ENCODE data around the gene FNBP1L.
A peak's percentile ranks its signal among the peaks of the same experiment; 100 is the strongest.

The FNBP1L gene

DNA sequence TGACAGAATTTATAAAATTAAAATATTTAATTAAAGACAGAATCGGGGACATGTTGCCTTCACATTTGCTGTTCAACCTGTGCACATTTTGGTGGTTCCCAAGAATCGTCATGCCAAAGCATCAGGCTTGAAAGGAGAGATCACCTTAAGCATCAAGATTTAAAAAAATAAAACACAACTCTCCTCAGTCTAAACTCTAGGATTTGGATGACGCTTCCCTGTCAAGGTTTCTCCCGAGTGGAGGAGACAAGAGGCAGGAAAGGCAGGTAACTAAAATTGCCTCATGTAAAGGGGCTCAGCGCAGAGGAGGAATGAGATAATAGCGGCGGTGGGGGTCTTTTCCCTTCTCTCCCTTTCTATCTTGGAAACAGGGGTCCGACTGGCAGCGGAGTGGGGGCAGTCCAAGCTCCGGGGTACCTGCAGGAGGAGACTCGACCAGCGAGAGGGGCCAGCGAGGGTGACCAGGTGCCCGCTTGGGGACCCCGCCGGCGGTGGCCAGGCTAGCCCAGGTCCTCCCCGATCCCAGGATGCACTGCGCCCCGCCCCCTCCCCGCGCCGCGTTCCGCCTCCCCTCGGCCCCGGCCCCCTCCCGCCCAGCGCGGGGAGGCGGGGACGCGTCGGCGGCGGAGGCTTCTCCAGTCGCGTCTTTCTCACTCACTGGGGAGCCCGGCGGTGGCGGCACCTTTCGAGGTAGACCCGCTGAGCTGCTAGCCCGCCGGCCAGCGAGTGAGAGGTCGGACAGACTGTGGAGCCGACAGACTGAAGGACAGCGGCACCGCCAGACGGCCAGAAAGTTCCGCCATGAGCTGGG is at the start of gene FNBP1L:
TSS of gene FNBP1L (plus strand) at position 638 of the 811 bp plus-strand sequence. CDS start at position 802, 164 bp downstream.
- DNase-seq (ENCODE audit: low read depth), result peak; percentile 19

DNA sequence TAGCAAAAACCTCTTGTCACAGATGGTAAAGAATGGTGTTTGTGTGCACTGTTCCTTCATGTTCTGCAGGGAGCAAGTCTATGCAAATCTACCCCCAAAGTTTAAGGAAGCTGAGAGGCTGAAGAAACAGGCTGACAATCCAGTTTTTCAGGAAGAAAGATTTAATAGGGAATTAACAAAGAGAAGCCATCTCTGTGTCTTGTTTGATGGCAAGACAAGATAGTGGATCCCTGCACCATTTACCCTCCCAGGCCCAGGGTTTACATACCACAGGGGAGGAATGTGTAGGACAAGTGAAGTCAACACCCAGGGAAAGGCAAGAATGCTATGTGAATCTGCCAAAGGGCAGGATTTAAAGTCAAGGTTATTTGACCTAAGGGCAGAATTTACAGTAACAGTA is 48.1 kb upstream of the FNBP1L start:
- no peak for DNase-seq (ENCODE audit: low read depth)

DNA sequence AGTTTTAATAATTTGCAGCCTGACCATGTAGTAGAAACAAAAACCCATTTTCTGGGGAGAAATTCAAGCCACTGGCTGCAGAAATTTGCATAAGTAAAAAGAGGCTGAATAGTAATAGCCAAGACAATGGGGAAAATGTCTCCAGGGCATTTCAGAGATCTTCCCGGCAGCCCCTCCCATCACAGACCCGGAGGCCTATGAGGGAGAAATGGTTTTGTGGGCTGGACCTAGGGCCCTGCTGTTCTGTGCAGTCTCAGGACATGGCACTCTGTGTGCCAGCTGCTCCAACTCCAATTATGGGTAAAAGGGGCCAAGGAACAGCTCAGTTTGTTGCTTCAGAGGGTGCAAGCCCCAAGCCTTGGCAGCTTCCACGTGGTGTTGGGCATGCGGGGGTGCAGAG is 39.7 kb upstream of the FNBP1L start:
- no peak for DNase-seq (ENCODE audit: low read depth)

DNA sequence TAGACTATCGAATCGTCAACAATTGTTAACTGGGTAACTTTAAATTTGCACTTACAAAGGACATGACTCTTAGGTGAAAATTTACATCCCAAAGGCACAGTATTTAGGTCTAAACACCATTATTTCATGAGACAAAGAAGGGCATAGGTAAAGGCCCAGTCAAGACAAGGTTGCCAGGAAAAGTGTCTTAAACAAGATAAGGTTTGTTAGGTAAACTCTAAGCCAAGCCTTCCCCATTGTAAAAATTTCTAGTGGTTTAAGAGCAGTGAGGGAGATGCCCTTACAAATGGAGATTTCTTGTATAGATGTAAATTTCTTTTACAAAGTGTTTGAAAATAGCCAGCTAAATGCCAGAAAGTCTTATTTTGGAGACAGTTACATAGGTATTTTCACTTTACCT is 36.9 kb upstream of the FNBP1L start:
- DNase-seq (ENCODE audit: low read depth), result no peak

DNA sequence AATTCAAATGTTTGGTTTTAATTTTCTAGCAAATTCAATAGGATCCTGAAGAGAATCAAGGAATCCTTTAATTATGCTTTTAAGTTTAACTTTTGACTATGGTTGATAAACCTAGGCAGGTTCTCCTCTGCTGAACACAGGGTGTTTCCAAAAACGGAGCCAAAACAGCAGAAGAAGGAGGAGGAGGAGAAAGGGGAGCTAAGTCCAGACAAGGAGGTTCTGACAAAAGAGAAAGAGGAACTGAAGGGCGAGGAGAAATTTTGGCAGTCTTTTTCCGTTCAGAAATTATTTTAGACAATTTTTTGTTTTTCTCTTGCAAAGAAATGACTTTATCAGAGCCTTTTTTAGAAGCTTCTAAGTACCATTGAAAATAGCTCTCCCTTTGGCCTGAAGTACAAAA is 33.2 kb upstream of the FNBP1L start:
- no peak for DNase-seq (ENCODE audit: low read depth)

DNA sequence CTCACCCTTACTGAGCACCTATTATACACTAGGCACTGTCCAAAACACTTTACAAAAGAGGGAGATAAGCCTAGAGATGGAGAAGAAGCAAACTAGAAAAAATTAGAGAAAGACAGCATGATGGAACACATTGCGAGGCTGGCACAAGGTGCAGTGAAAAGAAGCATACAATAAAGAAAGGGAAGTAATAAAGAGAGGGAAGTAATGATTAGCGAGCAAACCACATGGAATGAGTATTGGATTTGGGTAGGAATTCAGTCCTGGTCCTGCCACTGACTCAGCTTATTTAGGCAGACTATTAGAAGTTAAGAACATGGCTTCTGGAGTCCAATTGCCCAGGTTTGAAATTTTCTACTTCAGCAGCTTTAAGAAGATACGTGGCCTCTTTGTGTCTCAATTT is 32.6 kb upstream of the FNBP1L start:
- no peak for DNase-seq (ENCODE audit: low read depth)

DNA sequence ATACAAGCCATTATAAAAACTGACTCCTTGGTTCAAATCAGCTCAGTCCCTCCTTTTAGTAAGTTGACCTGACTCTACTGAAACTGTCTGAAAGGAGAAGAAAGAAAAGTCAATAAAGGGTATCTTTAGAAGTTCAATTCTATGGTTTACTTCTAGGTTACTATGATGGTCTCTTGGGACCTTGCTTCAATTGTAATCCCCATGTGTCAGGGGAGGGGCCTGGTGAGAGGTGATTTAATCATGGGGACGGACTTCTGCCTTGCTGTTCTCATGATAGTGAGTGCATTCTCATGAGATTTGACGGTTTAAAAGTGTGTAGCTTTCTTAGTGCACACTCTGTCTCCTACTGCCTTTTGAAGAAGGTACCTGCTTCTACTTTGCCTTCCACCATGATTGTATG is 31.7 kb upstream of the FNBP1L start:
- no peak for DNase-seq (ENCODE audit: low read depth)

DNA sequence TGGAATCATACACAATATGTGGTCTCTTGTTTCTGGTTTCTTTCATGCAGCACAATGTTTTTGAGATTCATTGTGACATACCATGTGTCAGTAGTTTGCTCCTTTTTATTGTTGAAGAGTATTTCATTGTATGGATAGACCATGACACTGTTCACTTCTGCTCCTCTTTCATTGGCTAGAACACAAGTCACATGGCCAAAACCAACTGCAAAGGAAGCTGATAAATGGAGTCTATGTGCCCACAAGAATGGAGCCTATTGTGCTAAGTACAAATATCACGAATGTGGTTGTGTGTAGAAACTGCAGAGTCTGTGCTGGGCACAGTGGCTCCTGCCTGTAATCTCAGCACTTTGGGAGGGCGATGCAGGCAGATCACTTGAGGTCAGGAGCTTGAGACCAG is 28.6 kb upstream of the FNBP1L start:
- no peak for DNase-seq (ENCODE audit: low read depth)

DNA sequence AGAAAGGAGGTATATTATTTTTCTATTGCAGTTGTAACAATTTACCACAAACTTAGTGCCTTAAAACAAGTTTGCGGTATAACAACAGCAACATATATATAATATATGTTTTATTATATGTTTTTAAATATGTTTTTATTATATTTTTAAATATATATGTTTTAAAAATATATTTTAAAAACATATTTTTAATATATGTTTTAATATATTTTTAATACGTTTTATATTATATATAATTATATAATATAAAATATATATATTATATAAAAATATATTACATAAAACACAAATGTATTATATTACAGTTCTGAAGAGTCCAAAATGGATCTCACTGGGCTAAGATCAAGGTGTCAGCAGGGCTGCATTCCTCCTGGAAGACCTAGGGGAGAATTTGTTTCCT is 27.5 kb upstream of the FNBP1L start:
- no peak for DNase-seq (ENCODE audit: low read depth)

DNA sequence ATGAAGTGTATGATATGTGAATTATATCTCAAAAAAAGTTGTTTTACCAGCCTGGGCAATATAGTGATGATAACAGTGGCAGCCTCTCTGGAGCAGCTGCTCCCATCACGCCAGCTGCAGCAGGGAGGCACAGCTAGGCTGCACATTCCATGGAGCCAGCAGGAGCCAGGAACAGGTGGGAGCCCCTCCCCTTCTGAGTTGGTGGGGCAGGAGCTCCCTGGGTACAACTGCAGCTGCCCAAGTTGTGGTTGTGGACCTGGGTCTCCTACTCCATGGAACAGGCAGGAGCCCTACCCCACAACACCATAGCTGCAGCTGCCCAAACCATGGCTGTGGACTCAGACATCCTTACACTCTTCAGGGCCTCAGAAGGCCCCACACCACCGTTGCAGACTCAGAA is 21.7 kb upstream of the FNBP1L start:
- DNase-seq (ENCODE audit: low read depth), result no peak

DNA sequence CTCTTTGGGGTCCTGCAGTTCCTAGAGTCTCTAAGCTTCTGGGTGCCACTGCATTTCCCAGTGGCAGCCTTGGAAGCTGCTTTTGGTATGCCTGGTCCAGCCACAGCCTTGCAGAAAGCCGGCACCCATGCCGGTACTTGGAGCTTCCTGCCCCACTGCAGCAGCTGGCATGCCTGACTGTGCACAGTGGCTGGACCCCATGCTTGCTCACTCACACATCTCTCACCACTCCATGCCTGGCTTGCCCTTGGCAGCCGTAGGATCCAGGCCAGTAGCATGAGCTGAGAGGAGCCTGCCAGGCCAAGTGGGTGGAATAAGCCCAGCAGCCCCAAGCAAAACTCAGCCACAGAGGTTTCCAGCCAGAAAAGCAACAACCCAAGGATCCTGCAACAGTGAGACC is 20.3 kb upstream of the FNBP1L start:
- no peak for DNase-seq (ENCODE audit: low read depth)

DNA sequence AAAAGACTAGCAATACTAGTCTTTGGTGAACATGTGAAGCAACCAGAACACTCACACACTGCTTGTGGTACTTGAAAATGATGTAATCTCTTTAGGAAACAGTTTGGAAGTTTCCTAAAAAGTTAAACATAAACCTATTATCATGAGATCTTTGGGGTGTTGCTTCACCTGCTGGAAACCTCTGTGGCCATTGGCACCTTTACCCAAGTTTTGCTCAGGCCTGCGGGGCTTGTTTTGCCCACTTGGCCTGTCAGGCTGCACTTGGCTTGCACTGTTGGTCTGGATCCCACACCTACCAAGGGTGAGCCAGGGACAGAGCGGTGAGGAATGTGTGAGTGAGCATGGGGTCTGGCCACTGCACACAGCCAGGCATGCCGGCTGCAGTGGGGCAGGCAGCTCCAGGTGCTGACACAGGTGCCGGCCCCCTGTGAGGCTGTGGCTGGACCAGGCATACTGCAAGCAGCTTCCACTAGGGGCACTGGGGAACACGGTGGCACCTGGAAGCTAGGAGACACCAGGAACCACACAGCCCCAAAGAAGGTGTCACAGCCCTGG is 14.4 kb upstream of the FNBP1L start:
- no peak for DNase-seq (ENCODE audit: low read depth)

DNA sequence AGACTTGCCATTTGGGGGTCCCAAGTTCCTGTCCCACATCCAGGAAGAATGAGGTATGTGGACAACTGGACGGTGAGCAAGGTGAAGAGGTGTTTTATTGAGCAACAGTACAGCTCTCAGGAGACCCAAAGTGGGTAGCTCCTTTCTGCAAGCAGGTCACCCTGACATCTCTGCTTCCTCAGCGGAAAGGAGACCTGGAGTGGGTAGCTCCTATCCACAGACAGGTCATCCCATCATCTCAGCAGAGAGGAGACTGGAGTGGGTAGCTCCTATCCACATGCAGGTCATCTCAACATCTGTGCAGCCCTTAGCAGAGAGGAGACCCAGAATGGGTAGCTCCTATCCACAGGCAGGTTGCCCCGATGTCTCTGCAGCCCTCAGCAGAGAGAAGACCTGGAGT is 13.8 kb upstream of the FNBP1L start:
- DNase-seq (ENCODE audit: low read depth), result no peak

DNA sequence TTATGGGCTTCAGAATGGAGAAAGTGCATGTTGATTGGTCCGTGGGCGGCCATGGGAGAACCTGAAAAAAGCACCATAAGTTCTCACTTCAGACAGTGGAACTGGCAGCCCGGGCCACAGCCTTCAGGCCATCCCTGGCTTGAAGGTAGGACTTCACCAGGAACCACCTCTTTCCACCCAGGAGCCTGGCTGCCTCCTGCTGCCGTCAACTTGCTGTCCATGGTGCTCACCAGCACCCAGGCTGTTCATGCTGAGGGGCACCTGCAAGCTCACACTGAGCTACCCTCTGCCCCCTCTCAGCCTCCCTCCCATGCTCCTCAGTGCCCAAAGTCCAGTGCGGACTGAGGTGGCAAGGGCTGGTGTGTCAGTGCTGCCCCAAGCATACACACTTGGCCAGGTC is 12.9 kb upstream of the FNBP1L start:
- DNase-seq (ENCODE audit: low read depth), result no peak

DNA sequence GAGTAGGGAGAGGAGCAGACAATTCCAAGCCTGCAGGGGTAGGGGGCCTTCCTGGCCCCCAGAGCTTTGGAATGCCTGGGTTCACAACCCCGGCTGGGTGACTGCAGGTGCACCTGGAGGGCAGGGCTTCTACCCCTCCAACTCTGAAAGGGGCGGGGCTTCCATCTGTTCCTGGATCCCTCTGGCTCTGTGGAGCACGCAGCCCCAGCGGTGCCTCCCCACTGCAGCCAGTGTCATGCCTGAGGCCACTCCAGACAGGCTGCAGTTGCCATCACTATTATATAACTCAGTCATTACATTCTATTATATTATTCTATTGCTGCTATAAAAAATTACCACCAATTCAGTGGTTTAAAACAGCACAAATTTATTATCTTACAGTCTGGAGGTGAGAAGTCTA is 12.5 kb upstream of the FNBP1L start:
- DNase-seq (ENCODE audit: low read depth), result no peak

DNA sequence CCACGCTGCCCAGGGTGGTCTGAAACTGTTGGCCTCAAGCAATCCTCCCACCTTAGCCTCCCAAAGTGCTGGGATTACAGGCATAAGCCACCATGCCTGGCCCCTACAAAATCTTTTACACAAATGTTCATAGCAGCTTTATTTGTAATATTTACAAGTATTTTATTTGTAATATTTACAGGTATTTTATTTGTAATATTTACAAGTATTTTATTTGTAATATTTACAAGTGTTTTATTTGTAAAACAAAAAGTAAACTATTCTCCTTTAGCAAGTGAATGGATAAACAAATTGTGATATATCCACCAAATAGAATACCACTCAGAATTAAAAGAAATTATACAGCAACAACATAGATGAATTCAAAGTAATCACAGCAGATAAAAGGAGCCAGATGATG is 11.4 kb upstream of the FNBP1L start:
- no peak for DNase-seq (ENCODE audit: low read depth)

DNA sequence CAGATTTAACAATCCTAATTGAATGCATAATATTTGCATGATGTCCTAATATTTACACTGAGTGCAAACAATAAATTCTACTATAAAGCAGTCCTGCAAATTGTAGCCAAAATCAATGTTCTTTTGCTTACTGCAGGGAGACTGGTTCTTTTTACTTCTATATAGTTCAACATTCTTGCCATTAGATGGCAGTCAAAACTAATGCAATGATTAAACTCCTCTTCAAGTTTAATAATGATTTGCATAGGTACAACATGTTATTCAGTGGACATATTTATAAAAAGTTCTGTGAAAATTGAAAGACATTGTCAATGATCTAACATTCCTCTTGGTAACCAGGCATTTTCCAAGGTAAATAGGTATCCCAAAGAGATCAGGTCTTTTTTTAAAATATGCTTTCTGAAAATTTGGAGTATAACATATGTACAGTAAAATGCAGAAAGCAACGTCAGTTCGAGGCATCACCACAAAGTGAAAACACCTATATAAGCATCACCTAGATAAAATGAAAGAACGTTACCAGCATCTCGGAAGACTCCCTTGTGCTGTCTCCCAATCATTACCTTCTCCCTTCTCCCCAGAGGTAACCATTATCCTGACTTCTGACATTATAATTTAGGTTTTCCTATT is 9.8 kb upstream of the FNBP1L start:
- no peak for DNase-seq (ENCODE audit: low read depth)

DNA sequence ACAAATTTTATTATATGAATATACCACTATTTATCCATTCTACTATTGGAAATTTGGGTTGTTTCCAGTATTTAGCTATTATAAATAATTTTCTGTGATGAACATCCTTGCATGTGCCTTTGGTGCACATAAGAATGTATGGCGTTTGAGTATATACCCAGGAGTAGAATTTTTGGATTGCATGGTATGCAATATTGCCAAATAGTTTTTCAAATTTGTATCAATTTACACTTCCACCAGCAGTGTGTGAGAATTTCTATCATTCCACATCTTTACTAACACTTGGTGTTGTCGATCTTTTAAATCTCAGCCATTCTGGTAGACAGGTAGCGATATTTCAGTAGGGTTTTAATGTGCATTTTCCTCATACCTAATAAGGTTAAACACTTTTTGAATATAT is 9.2 kb upstream of the FNBP1L start:
- no peak for DNase-seq (ENCODE audit: low read depth)

DNA sequence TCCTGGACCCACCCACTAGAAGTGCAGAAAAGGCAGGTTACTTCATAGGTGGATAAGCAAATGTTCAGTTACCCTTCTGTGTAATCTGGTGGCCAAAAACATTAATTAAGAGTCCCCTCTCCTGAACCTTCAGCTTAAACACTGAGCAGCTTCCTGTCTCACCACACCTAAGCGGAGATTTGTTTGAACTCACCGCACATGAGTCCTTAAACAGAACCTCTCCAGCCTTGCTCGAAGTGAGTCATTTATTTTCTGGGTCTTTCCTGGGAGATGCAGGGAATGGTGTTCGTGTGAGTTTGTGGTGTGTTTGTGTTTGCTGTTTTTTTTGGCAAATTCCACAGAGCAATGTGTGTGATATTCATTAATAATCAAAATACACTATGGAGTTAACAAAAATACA is 7.6 kb upstream of the FNBP1L start:
- no peak for DNase-seq (ENCODE audit: low read depth)

DNA sequence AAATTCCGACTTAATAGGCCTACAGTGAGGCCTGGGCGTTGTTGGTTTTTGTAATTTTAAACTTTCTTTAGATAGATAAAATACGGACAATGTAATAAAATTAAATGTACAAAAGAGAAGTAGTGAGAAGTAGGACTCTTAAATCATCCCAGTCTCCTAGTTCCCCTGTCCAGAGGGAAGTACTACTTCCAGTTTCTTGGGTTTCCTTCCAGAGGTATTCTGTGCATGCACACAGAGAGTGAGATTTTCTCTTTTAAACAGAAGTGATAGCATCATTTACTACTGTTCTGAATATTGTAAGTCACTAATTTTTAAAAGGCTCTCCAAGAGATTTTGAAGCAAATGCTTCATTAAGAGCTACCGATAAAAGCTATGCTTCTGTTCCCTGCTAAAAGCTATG is 7.2 kb upstream of the FNBP1L start:
- no peak for DNase-seq (ENCODE audit: low read depth)

DNA sequence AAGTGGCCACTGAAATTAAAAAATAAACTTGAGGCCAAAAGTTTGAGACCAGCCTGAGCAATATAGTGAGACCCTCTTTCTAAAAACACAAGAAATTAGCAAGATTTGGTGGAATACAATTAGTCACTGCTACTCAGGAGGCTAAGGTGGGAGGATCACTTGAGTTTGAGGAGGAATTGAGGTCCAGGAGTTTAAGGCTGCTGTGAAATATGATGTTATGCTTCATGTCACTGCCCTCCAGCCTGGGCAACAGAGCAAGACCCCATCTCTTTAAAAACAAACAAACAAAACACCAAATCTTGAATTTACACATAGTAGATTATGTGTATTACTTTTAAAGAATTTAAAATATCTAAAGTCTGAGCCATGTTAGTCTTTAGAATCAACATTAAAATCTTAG is 6.3 kb upstream of the FNBP1L start:
- no peak for DNase-seq (ENCODE audit: low read depth)

DNA sequence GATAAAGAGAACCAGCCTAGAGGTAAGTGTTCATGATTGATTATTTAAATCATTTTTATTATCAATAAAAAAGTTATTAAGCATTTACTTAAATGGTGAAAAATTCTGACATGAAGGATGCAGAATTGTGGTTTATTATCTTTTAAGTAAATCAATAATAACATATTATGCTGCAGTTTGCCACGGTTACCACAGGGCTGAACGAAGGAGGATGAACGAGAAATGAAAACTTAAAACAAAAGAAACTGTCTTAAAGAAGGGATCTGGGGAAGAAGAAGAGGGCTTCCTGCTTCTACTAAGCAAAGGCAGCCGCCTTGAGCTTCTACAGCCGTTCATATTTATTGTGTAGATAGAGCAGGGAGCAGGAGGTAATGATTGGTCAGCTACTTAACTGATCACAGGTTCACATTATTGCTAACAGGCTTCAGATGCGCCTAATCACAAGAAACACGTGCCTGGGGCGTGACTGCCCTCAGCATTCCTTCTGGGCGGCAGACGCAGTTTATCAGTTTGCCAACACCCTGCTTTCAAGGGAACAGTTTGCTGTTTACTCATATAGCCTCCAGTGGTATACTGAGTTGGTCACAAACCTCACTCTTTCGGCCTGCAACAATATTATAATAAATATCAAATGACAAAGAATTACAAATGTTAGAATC is 5.8 kb upstream of the FNBP1L start:
- DNase-seq (ENCODE audit: low read depth), result no peak

DNA sequence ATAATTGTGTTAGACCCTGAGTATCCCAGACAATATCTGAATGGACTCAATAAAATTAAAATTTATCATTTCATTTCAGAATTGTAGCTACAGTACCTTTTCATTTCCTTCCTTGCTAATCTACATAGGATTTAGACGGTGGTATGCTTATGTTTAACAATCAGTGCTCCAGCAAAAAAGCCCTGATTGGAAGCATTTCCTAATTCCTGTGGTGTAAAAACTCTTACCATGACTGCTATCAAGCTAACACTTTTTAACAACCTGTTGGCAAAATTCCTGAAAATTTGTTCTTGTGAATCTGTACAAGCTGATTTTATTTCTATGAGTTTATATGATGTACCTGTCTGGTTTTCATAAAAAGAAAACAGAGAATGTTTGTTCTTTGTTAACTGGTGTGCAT is 5.2 kb upstream of the FNBP1L start:
- no peak for DNase-seq (ENCODE audit: low read depth)
